GM19397 (cell line): ENCODE data around the gene CEP290.
"Not testable (repeated sequence)": the region's sequence is repeated elsewhere in the genome, so short reads cannot be mapped to it uniquely, and the experiment has no call there.

Experiments
- ATAC-seq: cut with Tn5 transposase; IDR thresholded peaks from one replicate; pipeline ENCODE4 v1.9.1; 2021; ENCODE audit warnings: mild to moderate bottlenecking, moderate library complexity; ENCODE audit not compliant: unreplicated experiment

CEP290 gene

GRCh38 chr12:88142610-88142991 lies 713 bp upstream of the CEP290 start:
- ATAC-seq: peak; percentile 1

GRCh38 chr12:88141425-88141773 lies 489 bp downstream of the CEP290 start:
- ATAC-seq: no peak

- not testable (repeated sequence) for ATAC-seq
Observed at GRCh38 chr12:88139711-88140110, 2.2 kb downstream of the CEP290 start.

GRCh38 chr12:88133181-88133580 lies 8.7 kb downstream of the CEP290 start:
- not testable (repeated sequence) for ATAC-seq

GRCh38 chr12:88132392-88132791 lies 9.5 kb downstream of the CEP290 start:
- no peak for ATAC-seq

GRCh38 chr12:88127855-88128254 lies 14.0 kb downstream of the CEP290 start:
- ATAC-seq: no peak

GRCh38 chr12:88127099-88127498 lies 14.8 kb downstream of the CEP290 start:
- no peak for ATAC-seq

GRCh38 chr12:88122666-88123065 lies 19.2 kb downstream of the CEP290 start:
- ATAC-seq: no peak

GRCh38 chr12:88113871-88114270 lies 28.0 kb downstream of the CEP290 start:
- ATAC-seq: no peak

GRCh38 chr12:88111074-88111652 lies 30.7 kb downstream of the CEP290 start:
- ATAC-seq: no peak

GRCh38 chr12:88108021-88108420 lies 33.9 kb downstream of the CEP290 start:
- no peak for ATAC-seq

GRCh38 chr12:88093573-88093972 lies 48.3 kb downstream of the CEP290 start:
- ATAC-seq: no peak

- ATAC-seq: no peak
Observed at GRCh38 chr12:88092771-88093170, 49.1 kb downstream of the CEP290 start.

GRCh38 chr12:88084210-88084609 lies 57.7 kb downstream of the CEP290 start:
- ATAC-seq: no peak

GRCh38 chr12:88083634-88084033 lies 58.3 kb downstream of the CEP290 start:
- no peak for ATAC-seq

GRCh38 chr12:88081247-88081646 lies 60.6 kb downstream of the CEP290 start:
- ATAC-seq: no peak

GRCh38 chr12:88067301-88067700 lies 74.6 kb downstream of the CEP290 start:
- ATAC-seq: no peak

- peak; percentile 76 for ATAC-seq
Observed at GRCh38 chr12:88063375-88063774, 78.5 kb downstream of the CEP290 start.

GRCh38 chr12:88062474-88062873 lies 79.4 kb downstream of the CEP290 start:
- ATAC-seq: peak; percentile 64

- ATAC-seq: no peak
Observed at GRCh38 chr12:88058719-88059077, 83.2 kb downstream of the CEP290 start.

GRCh38 chr12:88057994-88058718 lies 83.7 kb downstream of the CEP290 start:
- no peak for ATAC-seq

GRCh38 chr12:88056571-88056970 lies 85.3 kb downstream of the CEP290 start:
- ATAC-seq: no peak

- ATAC-seq: no peak
Observed at GRCh38 chr12:88052686-88053085, 89.2 kb downstream of the CEP290 start.
